Measurements from ENCODE around the gene GALP. TPM values are rescaled to one million over a fixed set of nuclear protein-coding genes. Genes with fewer than 3 reads are reported as not detected.
"Not testable (repeated sequence)": the region's sequence is repeated elsewhere in the genome, so short reads cannot be mapped to it uniquely, and the experiment has no call there.

Gene GALP
- total RNA-seq = not detected

- ATAC-seq = not testable (repeated sequence)
Measured at GRCh38 chr19:56175861-56176307, at the start of gene GALP. GALP (plus strand) TSS chr19:56176008; CDS start chr19:56177109, 1,101 bp downstream.

GRCh38 chr19:56126983-56127780, 48.6 kb upstream of the GALP start:
- no peak for ATAC-seq

GRCh38 chr19:56130006-56130405, 45.8 kb upstream of the GALP start:
- no peak for ATAC-seq

- ATAC-seq = no peak
Measured at GRCh38 chr19:56131651-56132050, 44.2 kb upstream of the GALP start.

- ATAC-seq = no peak
Measured at GRCh38 chr19:56132316-56132822, 43.4 kb upstream of the GALP start.

- no peak for ATAC-seq
Measured at GRCh38 chr19:56133858-56134653, 41.8 kb upstream of the GALP start.

GRCh38 chr19:56134654-56134921, 41.2 kb upstream of the GALP start:
- no peak for ATAC-seq

GRCh38 chr19:56136362-56136761, 39.4 kb upstream of the GALP start:
- ATAC-seq = no peak

- no peak for ATAC-seq
Measured at GRCh38 chr19:56137405-56137804, 38.4 kb upstream of the GALP start.

- ATAC-seq = peak; percentile 4
Measured at GRCh38 chr19:56138069-56138468, 37.7 kb upstream of the GALP start.

GRCh38 chr19:56139847-56140582, 35.8 kb upstream of the GALP start:
- no peak for ATAC-seq

- ATAC-seq = peak; percentile 93
Measured at GRCh38 chr19:56140583-56141416, 35.0 kb upstream of the GALP start, which contains the start of gene ZNF444. ZNF444 (plus strand) TSS chr19:56141287; CDS start chr19:56146912, 5,625 bp downstream.

GRCh38 chr19:56141417-56141993, 34.3 kb upstream of the GALP start:
- ATAC-seq = no peak

GRCh38 chr19:56142087-56142787, 33.6 kb upstream of the GALP start:
- no peak for ATAC-seq

- no peak for ATAC-seq
Measured at GRCh38 chr19:56142897-56143434, 32.8 kb upstream of the GALP start.

GRCh38 chr19:56144376-56144775, 31.4 kb upstream of the GALP start:
- no peak for ATAC-seq

GRCh38 chr19:56144831-56145230, 31.0 kb upstream of the GALP start:
- no peak for ATAC-seq

- no peak for ATAC-seq
Measured at GRCh38 chr19:56145698-56146097, 30.1 kb upstream of the GALP start.

- no peak for ATAC-seq
Measured at GRCh38 chr19:56146904-56147303, 28.9 kb upstream of the GALP start.

GRCh38 chr19:56147307-56147706, 28.5 kb upstream of the GALP start:
- ATAC-seq = no peak

GRCh38 chr19:56148096-56148495, 27.7 kb upstream of the GALP start:
- ATAC-seq = peak; percentile 13

Measured in esophagus mucosa (tissue), 1 donor.